ENCODE data around the gene ZFAND4. TPM values are rescaled to one million over a fixed set of nuclear protein-coding genes. Genes with fewer than 3 reads are reported as not detected.
A peak's percentile ranks its signal among the peaks of the same experiment; 100 is the strongest.
"Not testable (repeated sequence)": the region's sequence is repeated elsewhere in the genome, so short reads cannot be mapped to it uniquely, and the experiment has no call there.

The ZFAND4 gene
- total RNA-seq: 10 to 100 TPM; 22.2 to 27.8 (median 23.0) TPM

DNA sequence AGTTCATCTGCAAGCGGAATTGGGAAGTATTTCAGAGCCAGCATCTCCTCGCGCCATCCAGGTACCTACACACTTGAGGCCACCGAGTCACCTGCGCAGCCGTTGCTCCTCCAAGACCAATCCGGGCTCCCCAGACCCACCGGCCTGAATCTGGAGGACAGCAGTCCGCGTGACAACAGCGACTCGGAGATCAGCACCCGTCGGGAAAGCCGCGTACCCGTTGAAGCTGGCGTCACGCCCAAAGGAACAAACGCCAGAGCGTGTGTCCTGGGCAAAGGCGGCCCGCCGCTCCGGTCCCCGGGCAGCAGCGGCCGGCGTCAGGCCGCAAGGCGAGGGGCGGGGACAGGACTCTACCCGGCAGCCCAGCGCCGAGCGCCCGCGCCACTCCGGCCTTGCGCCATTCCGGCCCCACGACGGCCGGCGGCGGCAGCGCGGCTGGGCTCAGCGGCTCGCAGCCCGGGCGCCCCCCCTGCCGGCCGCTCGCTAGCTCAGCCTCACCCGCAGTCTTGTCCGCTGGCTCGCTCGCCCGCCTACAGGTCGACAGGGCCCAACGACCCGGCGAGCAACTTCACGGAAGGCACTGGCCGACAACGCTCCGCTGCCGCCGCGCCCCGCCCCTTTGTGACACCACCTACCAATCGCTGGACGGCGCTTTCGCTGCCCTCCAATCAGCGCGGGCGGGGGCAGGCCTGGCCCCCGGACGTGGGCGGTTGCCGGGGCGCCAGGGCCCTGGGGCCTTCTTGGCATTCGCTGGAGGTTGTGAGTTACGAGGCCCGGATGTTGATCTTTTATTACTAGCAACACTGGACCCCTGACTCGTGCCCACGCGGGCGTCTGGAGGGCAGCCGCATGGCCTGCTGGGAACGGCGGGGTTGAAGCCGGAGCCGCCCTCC is at the start of gene ZFAND4:
Gene ZFAND4 (minus strand): TSS at position 592 of the 893 bp plus-strand sequence. CDS start 9,047 bp downstream, outside the sequence.
- 1 to 2% methylated on average over 23 to 43 of the region's 96 CpGs for WGBS, 2 donors
- DNase-seq (ENCODE audit: low spot score in 2 of 2): peak; percentile 95 to 99
- no peak for TF ChIP-seq POLR2A (IDR thresholded peaks at IDR 0.05)
- TF ChIP-seq CTCF (IDR thresholded peaks at IDR 0.05): no peak
- intact Hi-C loops (cut with DNase I; ENCODE audit: low total_unique reads): no loop called here
- H3K4me3 ChIP-seq (ENCODE audit: low read depth, poor library complexity, severe bottlenecking): peak within 1 kb of the TSS; percentile 66

- intact Hi-C loops (cut with DNase I; ENCODE audit: low total_unique reads); DNase-seq (ENCODE audit: low spot score in 2 of 2); H3K4me3 ChIP-seq (ENCODE audit: low read depth, poor library complexity, severe bottlenecking): not testable (repeated sequence)
- WGBS, 2 donors: 65 to 73% methylated on average over 10 of the region's 10 CpGs
Observed at GRCh38 chr10:45721503-45721902, 48.9 kb upstream of the ZFAND4 start.

- intact Hi-C loops (cut with DNase I; ENCODE audit: low total_unique reads): not testable (repeated sequence)
Observed at GRCh38 chr10:45717642-45718041, 45.1 kb upstream of the ZFAND4 start.

GRCh38 chr10:45717053-45717452 is 44.5 kb upstream of the ZFAND4 start:
- WGBS, 2 donors: 73 to 79% methylated on average over 3 of the region's 3 CpGs

More at GRCh38 chr10:45717642-45718041, 45.1 kb upstream of the ZFAND4 start:
- 79 to 81% methylated on average over 1 of the region's 1 CpG for WGBS, 2 donors
- H3K4me3 ChIP-seq (ENCODE audit: low read depth, poor library complexity, severe bottlenecking); DNase-seq (ENCODE audit: low spot score in 2 of 2): not testable (repeated sequence)

DNA sequence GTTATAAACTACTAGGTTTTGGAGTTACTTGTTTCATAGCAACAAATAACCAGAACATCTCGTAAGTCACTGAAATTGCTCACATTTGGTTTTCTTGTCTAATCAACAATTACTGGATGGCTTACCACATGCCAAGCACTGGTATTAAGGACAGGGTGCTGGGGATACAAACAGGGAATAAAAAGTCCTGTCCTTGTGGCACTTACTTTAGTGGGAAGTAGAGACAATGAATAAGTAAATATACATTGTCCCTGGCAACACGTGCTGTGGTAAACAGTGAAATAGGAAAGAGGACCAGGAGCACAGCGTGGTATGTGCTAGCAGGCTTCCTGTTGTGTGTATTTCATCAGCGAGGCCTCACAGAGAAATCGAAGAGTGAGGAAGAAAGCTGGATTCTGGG is 38.7 kb upstream of the ZFAND4 start:
- 81 to 86% methylated on average over 3 to 4 of the region's 5 CpGs for WGBS, 2 donors
- H3K4me3 ChIP-seq (ENCODE audit: low read depth, poor library complexity, severe bottlenecking); intact Hi-C loops (cut with DNase I; ENCODE audit: low total_unique reads); DNase-seq (ENCODE audit: low spot score in 2 of 2): not testable (repeated sequence)

More at GRCh38 chr10:45717053-45717452, 44.5 kb upstream of the ZFAND4 start:
- DNase-seq (ENCODE audit: low spot score in 2 of 2); H3K4me3 ChIP-seq (ENCODE audit: low read depth, poor library complexity, severe bottlenecking); intact Hi-C loops (cut with DNase I; ENCODE audit: low total_unique reads): not testable (repeated sequence)

DNA sequence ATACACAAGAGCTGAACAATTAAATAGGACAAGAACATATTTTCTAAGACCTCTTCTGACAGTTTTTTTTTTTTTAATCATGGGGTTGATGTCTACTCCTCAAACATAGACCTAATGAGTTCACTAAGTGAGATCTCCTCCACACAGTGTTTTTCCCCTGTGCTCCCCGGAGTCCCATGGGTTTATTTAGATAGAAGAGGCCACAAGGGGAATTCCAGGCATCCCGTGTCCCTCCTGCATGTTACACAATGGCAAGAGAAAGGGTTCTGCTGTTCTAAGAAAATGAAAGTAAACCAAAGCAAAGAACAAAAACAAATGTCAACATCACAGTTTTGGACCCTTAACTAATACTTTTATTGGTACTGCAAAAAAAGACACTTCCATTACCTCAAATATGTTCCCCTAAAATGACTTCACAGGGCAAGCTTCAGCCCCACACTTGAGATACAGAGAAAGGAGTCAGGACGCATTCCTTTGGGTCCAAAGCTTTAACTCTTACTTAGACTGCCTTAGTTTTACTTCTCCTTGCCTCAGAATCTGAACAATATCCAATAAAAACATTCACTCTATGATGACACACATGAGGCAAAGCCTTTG is 37.7 kb upstream of the ZFAND4 start:
- H3K4me3 ChIP-seq (ENCODE audit: low read depth, poor library complexity, severe bottlenecking); DNase-seq (ENCODE audit: low spot score in 2 of 2); intact Hi-C loops (cut with DNase I; ENCODE audit: low total_unique reads): not testable (repeated sequence)
- WGBS, 2 donors: 28 to 47% methylated on average over 3 of the region's 3 CpGs

GRCh38 chr10:45678467-45678866 is 5.9 kb upstream of the ZFAND4 start:
- H3K4me3 ChIP-seq (ENCODE audit: low read depth, poor library complexity, severe bottlenecking); intact Hi-C loops (cut with DNase I; ENCODE audit: low total_unique reads); DNase-seq (ENCODE audit: low spot score in 2 of 2): not testable (repeated sequence)
- WGBS, 2 donors: 88 to 93% methylated on average over 11 to 12 of the region's 14 CpGs

GRCh38 chr10:45675388-45675787 is 2.8 kb upstream of the ZFAND4 start:
- H3K4me3 ChIP-seq (ENCODE audit: low read depth, poor library complexity, severe bottlenecking): no peak overlapping the region
- DNase-seq (ENCODE audit: low spot score in 2 of 2): no peak
- 86 to 87% methylated on average over 8 of the region's 8 CpGs for WGBS, 2 donors
- no peak for TF ChIP-seq POLR2A (IDR thresholded peaks at IDR 0.05)
- TF ChIP-seq CTCF (IDR thresholded peaks at IDR 0.05): no peak
- intact Hi-C loops (cut with DNase I; ENCODE audit: low total_unique reads): no loop called here
